Measurements from ENCODE around the gene PTPN9. TPM values are rescaled to one million over a fixed set of nuclear protein-coding genes. Genes with fewer than 3 reads are reported as not detected.
A peak's percentile ranks its signal among the peaks of the same experiment; 100 is the strongest.

PTPN9 gene
- total and polyA plus RNA-seq, 2 of the 13 experiments (the other 11 are each of a cell fraction or from before 2014, with no cell fraction given), result 16.6 to 19.9 TPM

- FAIRE-seq (peak; percentile 90), ATAC-seq (peak; percentile 50), DNase-seq (ENCODE audit: low spot score) (peak; percentile 71)
- H3K9me3 ChIP-seq (ENCODE audit: low read length), result no peaks in the 10 kb centered on the region
- peak overlapping the region in 2 of 3 experiments; percentile 17 to 30; a peak in 2 of 6 replicates for H3K4me3 ChIP-seq (replicated peaks in 1 of 3; ENCODE audit: insufficient read depth in 1 of 3, low read depth in 2 of 3, low read length in 3 of 3)
- peak overlapping the region; percentile 69 for H3K4me2 ChIP-seq (ENCODE audit: low read depth, low read length)
- in situ Hi-C loops (cut with HindIII; ENCODE audit: extremely low pct_ligation_motif_present, low pct_unique_long_range_greater_than_20kb) (no loop called here), intact Hi-C loops (cut with micrococcal nuclease; ENCODE audit: unreplicated experiment) (no loop called here)
- ChIA-PET CTCF (ENCODE audit: low intra/inter-chr PET ratio, low total read pairs) (no interaction called here), POLR2A (interaction anchor here (0.6 to 1.8 kb wide), 6 partner anchors 9 to 185 kb away, joined by 3 to 23 read pairs (median 4); partner anchors contain the start of genes MAN2C1 and SIN3A)
- peak overlapping the region; percentile 29 for H3K9ac ChIP-seq (ENCODE audit: insufficient read depth, low read depth, low read length)
- H4K20me1 ChIP-seq (ENCODE audit: insufficient read depth, low read length), result no peaks in the 10 kb centered on the region
- H3K27ac ChIP-seq (ENCODE audit: extremely low read length, insufficient read depth, low read length), result peak overlapping the region; percentile 53
- H3K36me3 ChIP-seq (replicated peaks in 1 of 2; ENCODE audit: control insufficient read depth in 1 of 2, insufficient read depth in 2 of 2, low read length in 2 of 2), result 0 out of 5 replicates have a peak, but pooled peaks cover 0 to under 1% of the 10 kb centered on the region in 2 experiments
- 10% methylated on average over 4 of the region's 4 CpGs for WGBS (ENCODE audit: low lambda C conversion rate)
- H3K79me2 ChIP-seq (ENCODE audit: insufficient read depth, low read length), result no peaks in the 10 kb centered on the region
- H3K27me3 ChIP-seq (ENCODE audit: control insufficient read depth in 1 of 2, insufficient read depth in 2 of 2, low read length in 2 of 2), result no peaks in the 10 kb centered on the region; a peak in 1 of 5 replicates
- H2AFZ ChIP-seq (ENCODE audit: low read length), result no peak overlapping the region
- BruUV-seq (replicated peaks), result no TSS peak
- peaks cover 49% of the 10 kb centered on the region for H3K4me1 ChIP-seq (ENCODE audit: insufficient read depth, low read length)
- TF ChIP-seq GZF1 (CRISPR knock-in tag; IDR thresholded peaks at IDR 0.05) (no peak), BCLAF1 (IDR thresholded peaks at IDR 0.05) (no peak), ZNF282 (IDR thresholded peaks at IDR 0.05; ENCODE audit: partially characterized antibody) (no peak), ZNF501 (CRISPR knock-in tag; IDR thresholded peaks at IDR 0.05) (peak; percentile 32; the same call in 1 of the 2 replicates), KMT2A (CRISPR knock-in tag; IDR thresholded peaks at IDR 0.05) (no peak), ZNF687 (CRISPR knock-in tag; IDR thresholded peaks at IDR 0.05) (no peak), PTBP1 (IDR thresholded peaks at IDR 0.05; ENCODE audit: low read depth, low read length, poor library complexity, severe bottlenecking) (no peak), ZNF629 (CRISPR knock-in tag; conservative IDR thresholded peaks at IDR 0.05) (peak; percentile 97), ZNF577 (CRISPR knock-in tag; IDR thresholded peaks at IDR 0.05; ENCODE audit: borderline replicate concordance, low read depth) (no peak), ZGPAT (CRISPR knock-in tag; IDR thresholded peaks at IDR 0.05) (no peak), ZNF235 (CRISPR knock-in tag; IDR thresholded peaks at IDR 0.05; ENCODE audit: borderline replicate concordance) (no peak), HDAC2 (CRISPR knock-in tag; IDR thresholded peaks at IDR 0.05) (0 out of 2 replicates have a peak, but pooled peaks have one; percentile 22)
These were observed 118.5 kb downstream of the PTPN9 start for GRCh38 chr15:75460646-75461045.

All from HepG2 (cell line).